Liver (tissue), 9 donors: ENCODE measurements around the gene VPS26C. TPM values are rescaled to one million over a fixed set of nuclear protein-coding genes. Genes with fewer than 3 reads are reported as not detected.
A peak's percentile ranks its signal among the peaks of the same experiment; 100 is the strongest.

Experiments
- DNase-seq: peaks from one replicate; pipeline ENCODE4 v3.0.0-alpha.2; 2017; ENCODE audit warnings: low spot score
- H3K27ac ChIP-seq, 2 donors: one replicate each; pipeline ENCODE4 v1.7.0; 2013; ENCODE audit warnings: inconsistent platforms in 2 of 2, low read length in 2 of 2, control low read depth in 1 of 2, low read depth in 1 of 2, mild to moderate bottlenecking in 1 of 2
- H3K27me3 ChIP-seq, 4 donors: one replicate each; pipeline versions ENCODE4 v1.6.1 to v1.7.0; 2013; ENCODE audit warnings: low read length in 3 of 4, inconsistent platforms in 1 of 4, mild to moderate bottlenecking in 1 of 4, moderate library complexity in 1 of 4; ENCODE audit not compliant: control insufficient read depth in 4 of 4, insufficient read depth in 4 of 4
- H3K36me3 ChIP-seq, 4 donors: one replicate each; pipeline versions ENCODE4 v1.6.1 to v1.7.0; 2013; ENCODE audit warnings: low read length in 3 of 4, mild to moderate bottlenecking in 3 of 4, low read depth in 1 of 4, moderate library complexity in 1 of 4; ENCODE audit not compliant: control insufficient read depth in 4 of 4, insufficient read depth in 3 of 4
- H3K4me1 ChIP-seq, 4 donors: one replicate each; pipeline versions ENCODE4 v1.6.1 to v1.7.0; 2013; ENCODE audit warnings: low read length in 3 of 4, mild to moderate bottlenecking in 3 of 4, moderate library complexity in 1 of 4; ENCODE audit not compliant: control insufficient read depth in 4 of 4, insufficient read depth in 4 of 4
- H3K4me3 ChIP-seq, 3 donors: one replicate each; pipeline versions ENCODE4 v1.6.1 to v1.7.0; 2013; ENCODE audit warnings: low read length in 3 of 3, control low read depth in 1 of 3, low read depth in 1 of 3, mild to moderate bottlenecking in 1 of 3
- H3K9ac ChIP-seq, 2 donors: one replicate each; pipeline ENCODE4 v1.7.0; 2013; ENCODE audit warnings: low read length in 2 of 2, mild to moderate bottlenecking in 2 of 2, moderate library complexity in 2 of 2, control low read depth in 1 of 2, low read depth in 1 of 2
- H3K9me3 ChIP-seq, 4 donors: one replicate each; pipeline versions ENCODE4 v1.6.1 to v1.7.0; 2013; ENCODE audit warnings: low read length in 3 of 4; ENCODE audit not compliant: control insufficient read depth in 4 of 4
- EGR1 ChIP-seq, 2 donors: IDR thresholded peaks; 2 replicates each; pipeline ENCODE4 v1.6.1; 2016 to 2018; ENCODE audit warnings: antibody characterized with exemption in 2 of 2, low read depth in 2 of 2
- FOXA2 ChIP-seq: IDR thresholded peaks from 2 replicates; pipeline ENCODE4 v1.6.1; 2016; ENCODE audit warnings: antibody characterized with exemption
- HNF4A ChIP-seq, 2 donors: conservative IDR thresholded peaks; 2 replicates each; pipeline ENCODE4 v1.6.1; 2016; ENCODE audit warnings: antibody characterized with exemption in 2 of 2, mild to moderate bottlenecking in 2 of 2
- HNF4G ChIP-seq: IDR thresholded peaks from 2 replicates; pipeline ENCODE4 v1.6.1; 2016; ENCODE audit warnings: antibody characterized with exemption
- JUND ChIP-seq, 2 donors: IDR thresholded peaks; 2 replicates each; pipeline ENCODE4 v1.6.1; 2016; ENCODE audit warnings: antibody characterized with exemption in 2 of 2
- NR2F2 ChIP-seq: IDR thresholded peaks from 2 replicates; pipeline ENCODE4 v1.6.1; 2016; ENCODE audit warnings: antibody characterized with exemption
- RAD21 ChIP-seq, 2 donors: IDR thresholded peaks; 2 replicates each; pipeline ENCODE4 v1.6.1; 2016; ENCODE audit warnings: antibody characterized with exemption in 2 of 2, mild to moderate bottlenecking in 2 of 2
- REST ChIP-seq: IDR thresholded peaks from 2 replicates; pipeline ENCODE4 v1.6.1; 2016; ENCODE audit warnings: antibody characterized with exemption, mild to moderate bottlenecking
- SP1 ChIP-seq: IDR thresholded peaks from 2 replicates; pipeline ENCODE4 v1.6.1; 2018; ENCODE audit warnings: antibody characterized with exemption, mild to moderate bottlenecking
- TAF1 ChIP-seq: conservative IDR thresholded peaks from 2 replicates; pipeline ENCODE4 v1.6.1; 2016; ENCODE audit warnings: antibody characterized with exemption, mild to moderate bottlenecking
- YY1 ChIP-seq: IDR thresholded peaks from 2 replicates; pipeline ENCODE4 v1.6.1; 2016; ENCODE audit warnings: antibody characterized with exemption, mild to moderate bottlenecking
- WGBS: extraction: QIAGEN DNeasy Blood & Tissue Kit; methylation state at CpG from one replicate; pipeline ENCODE4 v1.1.7; 2013; 5-methylcytosine and 5-hydroxymethylcytosine counted together
- polyA plus RNA-seq, 2 donors: library from polyadenylated mRNA; stranded (reverse) in 1 of 2; unstranded in 1 of 2; fragments of 200-250 nt in 1 of 2; fragments of >200 nt in 1 of 2; fragmentation: Nextera tagmentation in 1 of 2; extraction: Ambion mirVana in 1 of 2; gene quantifications; one replicate each; pipeline versions ENCODE4 v1.2.1 to v1.2.3, GENCODE V29; 2013 to 2015
- total RNA-seq, 2 donors: library from RNA; depleted of rRNA; stranded (reverse); fragments of >200 nt; gene quantifications; one replicate each; pipeline ENCODE4 v1.2.3, GENCODE V29; 2014
- TF ChIP-seq, protein P1 (sequence below): IDR thresholded peaks from 2 replicates; pipeline ENCODE4 v1.6.1; 2016; ENCODE audit warnings: antibody characterized with exemption
- TF ChIP-seq, protein P2 (sequence below): fragments of 150-350 bp; IDR thresholded peaks from 2 replicates; pipeline ENCODE4 v1.5.1; 2017; ENCODE audit warnings: improper control_type of control experiment, low read depth, low read length; ENCODE audit not compliant: missing input control
- TF ChIP-seq, protein P3 (sequence below): IDR thresholded peaks from 2 replicates; pipeline ENCODE4 v1.6.1; 2016; ENCODE audit warnings: antibody characterized with exemption
- TF ChIP-seq, protein P4 (sequence below): IDR thresholded peaks from 2 replicates; pipeline ENCODE4 v1.6.1; 2016; ENCODE audit warnings: antibody characterized with exemption
- donor health status: healthy.
- donor health status: healthy.
- donor health status: healthy.
- donor health status: healthy.
- donor health status: healthy.

VPS26C gene
- total and polyA plus RNA-seq, 4 donors = 16.3 to 37.7 (median 22.8) TPM

DNA sequence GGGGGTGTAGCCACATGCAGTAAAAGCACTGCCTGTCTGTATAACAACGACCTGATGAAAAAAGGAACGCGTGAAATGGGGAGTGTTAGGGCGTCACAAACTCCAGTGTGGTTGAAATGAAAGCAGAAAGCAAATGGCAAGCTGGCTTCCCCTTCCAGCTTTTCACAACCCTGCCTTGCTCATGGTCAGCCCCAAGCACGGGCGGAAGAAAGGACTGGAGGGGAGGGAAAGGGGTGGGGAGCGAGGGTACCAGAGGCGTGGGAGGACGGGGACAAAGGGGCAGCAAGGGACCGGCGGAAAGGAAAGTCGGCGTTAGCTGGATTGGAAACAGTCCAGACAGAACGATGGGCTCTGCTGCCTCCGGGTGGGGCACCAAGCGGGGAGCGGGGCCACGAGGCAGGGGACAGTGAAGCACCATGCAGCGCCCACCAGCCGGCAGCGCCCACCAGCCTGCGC is 9.6 kb downstream of the VPS26C start:
- peak overlapping the region; percentile 92 to 99 for H3K27ac ChIP-seq
- H3K36me3 ChIP-seq = no peaks in the 10 kb centered on the region
- H3K27me3 ChIP-seq = no peaks in the 10 kb centered on the region
- H3K9me3 ChIP-seq = no peaks in the 10 kb centered on the region
- H3K4me1 ChIP-seq = peaks cover 2 to 26% (median 13%) of the 10 kb centered on the region in 4 donors
- DNase-seq = peak; percentile 52
- 3% methylated on average over 22 of the region's 22 CpGs for WGBS
- TF ChIP-seq YY1 = no peak
- TF ChIP-seq RAD21 (IDR thresholded peaks at IDR 0.05) = no peak
- peak overlapping the region; percentile 51 to 89 (median 56) for H3K4me3 ChIP-seq
- peak overlapping the region; percentile 40 to 92 for H3K9ac ChIP-seq

- H3K27me3 ChIP-seq = no peaks in the 10 kb centered on the region
- no peak for DNase-seq
- no peaks in the 10 kb centered on the region for H3K9me3 ChIP-seq
- 91% methylated on average over 6 of the region's 6 CpGs for WGBS
- TF ChIP-seq, protein P1, sequence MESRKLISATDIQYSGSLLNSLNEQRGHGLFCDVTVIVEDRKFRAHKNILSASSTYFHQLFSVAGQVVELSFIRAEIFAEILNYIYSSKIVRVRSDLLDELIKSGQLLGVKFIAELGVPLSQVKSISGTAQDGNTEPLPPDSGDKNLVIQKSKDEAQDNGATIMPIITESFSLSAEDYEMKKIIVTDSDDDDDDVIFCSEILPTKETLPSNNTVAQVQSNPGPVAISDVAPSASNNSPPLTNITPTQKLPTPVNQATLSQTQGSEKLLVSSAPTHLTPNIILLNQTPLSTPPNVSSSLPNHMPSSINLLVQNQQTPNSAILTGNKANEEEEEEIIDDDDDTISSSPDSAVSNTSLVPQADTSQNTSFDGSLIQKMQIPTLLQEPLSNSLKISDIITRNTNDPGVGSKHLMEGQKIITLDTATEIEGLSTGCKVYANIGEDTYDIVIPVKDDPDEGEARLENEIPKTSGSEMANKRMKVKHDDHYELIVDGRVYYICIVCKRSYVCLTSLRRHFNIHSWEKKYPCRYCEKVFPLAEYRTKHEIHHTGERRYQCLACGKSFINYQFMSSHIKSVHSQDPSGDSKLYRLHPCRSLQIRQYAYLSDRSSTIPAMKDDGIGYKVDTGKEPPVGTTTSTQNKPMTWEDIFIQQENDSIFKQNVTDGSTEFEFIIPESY = no peak
- no peak overlapping the region for H3K27ac ChIP-seq
- no peaks in the 10 kb centered on the region for H3K36me3 ChIP-seq
- H3K4me1 ChIP-seq = peaks cover 3 to 23% (median 13%) of the 10 kb centered on the region in 4 donors
- no peak overlapping the region for H3K4me3 ChIP-seq
- no peak overlapping the region for H3K9ac ChIP-seq
Measured at GRCh38 chr21:37253991-37254390, 13.1 kb downstream of the VPS26C start.

DNA sequence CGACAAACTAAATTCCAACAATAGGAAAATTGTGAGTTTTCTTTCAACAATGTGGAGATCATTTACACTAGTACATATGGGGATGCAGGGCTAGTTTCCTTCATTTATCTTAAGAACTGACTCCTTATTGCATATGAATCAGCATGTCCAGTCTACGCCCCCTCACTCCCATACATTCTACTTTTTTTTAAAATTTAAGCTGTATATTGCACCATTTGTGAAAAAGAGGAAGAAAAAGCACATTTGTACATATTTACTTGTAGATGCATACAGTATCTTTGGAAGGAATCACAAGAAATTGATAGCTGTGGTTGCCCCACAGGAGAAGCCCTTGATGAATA is 15.9 kb downstream of the VPS26C start:
- Histone ChIP-seq H3K36me3 (no peaks in the 10 kb centered on the region), H3K9me3 (no peaks in the 10 kb centered on the region), H3K27ac (no peak overlapping the region), H3K9ac (no peak overlapping the region), H3K27me3 (no peaks in the 10 kb centered on the region), H3K4me1 (peaks cover 0 to 1% (median 0%) of the 10 kb centered on the region in 4 donors), H3K4me3 (no peak overlapping the region)
- DNase-seq = no peak
- WGBS = 81% methylated on average over 2 of the region's 2 CpGs
- no peak for TF ChIP-seq HNF4A (conservative IDR thresholded peaks at IDR 0.05)
- no peak for TF ChIP-seq SP1
- TF ChIP-seq, protein P2, sequence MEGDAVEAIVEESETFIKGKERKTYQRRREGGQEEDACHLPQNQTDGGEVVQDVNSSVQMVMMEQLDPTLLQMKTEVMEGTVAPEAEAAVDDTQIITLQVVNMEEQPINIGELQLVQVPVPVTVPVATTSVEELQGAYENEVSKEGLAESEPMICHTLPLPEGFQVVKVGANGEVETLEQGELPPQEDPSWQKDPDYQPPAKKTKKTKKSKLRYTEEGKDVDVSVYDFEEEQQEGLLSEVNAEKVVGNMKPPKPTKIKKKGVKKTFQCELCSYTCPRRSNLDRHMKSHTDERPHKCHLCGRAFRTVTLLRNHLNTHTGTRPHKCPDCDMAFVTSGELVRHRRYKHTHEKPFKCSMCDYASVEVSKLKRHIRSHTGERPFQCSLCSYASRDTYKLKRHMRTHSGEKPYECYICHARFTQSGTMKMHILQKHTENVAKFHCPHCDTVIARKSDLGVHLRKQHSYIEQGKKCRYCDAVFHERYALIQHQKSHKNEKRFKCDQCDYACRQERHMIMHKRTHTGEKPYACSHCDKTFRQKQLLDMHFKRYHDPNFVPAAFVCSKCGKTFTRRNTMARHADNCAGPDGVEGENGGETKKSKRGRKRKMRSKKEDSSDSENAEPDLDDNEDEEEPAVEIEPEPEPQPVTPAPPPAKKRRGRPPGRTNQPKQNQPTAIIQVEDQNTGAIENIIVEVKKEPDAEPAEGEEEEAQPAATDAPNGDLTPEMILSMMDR = no peak
- TF ChIP-seq TAF1 = no peak
- TF ChIP-seq, protein P1 = no peak
- no peak for TF ChIP-seq JUND (IDR thresholded peaks at IDR 0.05)
- TF ChIP-seq REST = no peak
- no peak for TF ChIP-seq FOXA2
- TF ChIP-seq YY1 = no peak
- TF ChIP-seq HNF4G = no peak
- TF ChIP-seq, protein P3, sequence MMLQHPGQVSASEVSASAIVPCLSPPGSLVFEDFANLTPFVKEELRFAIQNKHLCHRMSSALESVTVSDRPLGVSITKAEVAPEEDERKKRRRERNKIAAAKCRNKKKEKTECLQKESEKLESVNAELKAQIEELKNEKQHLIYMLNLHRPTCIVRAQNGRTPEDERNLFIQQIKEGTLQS = no peak
- TF ChIP-seq EGR1 (IDR thresholded peaks at IDR 0.05; ENCODE audit: low read depth in 2 of 2) = no peak
- TF ChIP-seq, protein P4, sequence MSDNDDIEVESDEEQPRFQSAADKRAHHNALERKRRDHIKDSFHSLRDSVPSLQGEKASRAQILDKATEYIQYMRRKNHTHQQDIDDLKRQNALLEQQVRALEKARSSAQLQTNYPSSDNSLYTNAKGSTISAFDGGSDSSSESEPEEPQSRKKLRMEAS = no peak
- no peak for TF ChIP-seq NR2F2
